Suprapubic skin (tissue), 4 donors: Measurements from ENCODE around the gene P2RY14. TPM values are rescaled to one million over a fixed set of nuclear protein-coding genes. Genes with fewer than 3 reads are reported as not detected.
A peak's percentile ranks its signal among the peaks of the same experiment; 100 is the strongest.

Experiments used
- DNase-seq, 2 donors: peaks; one replicate each; pipeline ENCODE4 v3.0.0-alpha.2; 2019; ENCODE audit warnings: low spot score in 2 of 2
- H3K27ac ChIP-seq: fragments of 200-600 bp; sonication (generic); one replicate; pipeline ENCODE4 v1.5.1; 2019
- H3K27me3 ChIP-seq: fragments of 200-600 bp; sonication (generic); one replicate; pipeline ENCODE4 v1.5.1; 2019
- H3K36me3 ChIP-seq: fragments of 200-600 bp; sonication (generic); one replicate; pipeline ENCODE4 v1.5.1; 2019
- H3K4me1 ChIP-seq: fragments of 200-600 bp; sonication (generic); one replicate; pipeline ENCODE4 v1.5.1; 2019
- H3K4me3 ChIP-seq: fragments of 200-600 bp; sonication (generic); one replicate; pipeline ENCODE4 v1.5.1; 2019; ENCODE audit warnings: mild to moderate bottlenecking
- H3K9me3 ChIP-seq: fragments of 200-600 bp; sonication (generic); one replicate; pipeline ENCODE4 v1.5.1; 2019
- EP300 ChIP-seq: sonication (generic); formaldehyde crosslinking; IDR thresholded peaks from one replicate; pipeline ENCODE4 v1.6.1; 2017; ENCODE audit warnings: antibody characterized with exemption
- POLR2A ChIP-seq, 2 donors: fragments of 450-650 bp; IDR thresholded peaks; one replicate each; pipeline ENCODE4 v1.6.1; 2017; ENCODE audit warnings: antibody characterized with exemption in 2 of 2, mild to moderate bottlenecking in 2 of 2, moderate library complexity in 2 of 2
- POLR2AphosphoS5 ChIP-seq, 3 donors: sonication (generic); formaldehyde crosslinking; IDR thresholded peaks; one replicate each; pipeline ENCODE4 v1.6.1; 2017; ENCODE audit warnings: antibody characterized with exemption in 3 of 3
- WGBS: methylation state at CpG from one replicate; pipeline ENCODE4 v1.1.5; 2018; 5-methylcytosine and 5-hydroxymethylcytosine counted together
- total RNA-seq, 4 donors: library from RNA; depleted of rRNA; stranded (reverse); fragments of >200 nt; gene quantifications; one replicate each; pipeline ENCODE4 v1.1.0, GENCODE V29; 2016
- TF ChIP-seq, protein P1 (sequence below), 2 donors: fragments of 200-600 bp in 1 of 2; fragments of 450-650 bp in 1 of 2; sonication (generic) in 1 of 2; IDR thresholded peaks; one replicate each; pipeline ENCODE4 v1.5.1; 2016 to 2019; ENCODE audit warnings: antibody characterized with exemption in 2 of 2, mild to moderate bottlenecking in 1 of 2, moderate library complexity in 1 of 2

P2RY14 gene
- total RNA-seq, 4 donors from 2014 or later: 1.1 to 4.2 (median 2.4) TPM

GRCh38 chr3:151303751-151304150, 25.4 kb upstream of the P2RY14 start:
- peaks cover 48% of the 10 kb centered on the region for H3K4me1 ChIP-seq

DNA sequence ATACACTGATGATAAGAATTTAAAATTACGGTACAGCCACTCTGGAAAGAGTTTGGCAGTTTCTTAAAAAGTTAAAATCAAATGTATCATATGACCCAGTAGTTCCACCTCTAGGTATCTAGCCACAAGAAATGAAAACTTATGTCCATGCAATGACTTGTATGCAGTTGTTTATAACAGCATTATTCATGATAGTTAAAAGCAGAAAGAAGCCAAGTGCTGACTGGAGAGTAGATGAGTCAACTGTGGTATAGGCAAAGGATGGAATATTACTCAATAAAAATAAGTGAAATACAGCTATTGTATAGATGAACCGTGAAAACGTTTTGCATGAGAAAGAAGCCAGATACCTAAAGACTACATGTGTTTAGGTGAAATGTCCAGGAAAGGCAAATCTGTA, 23.4 kb upstream of the P2RY14 start:
- no peak for DNase-seq
- H3K4me3 ChIP-seq: no peak overlapping the region
- H3K36me3 ChIP-seq: no peaks in the 10 kb centered on the region
- WGBS: 58% methylated on average over 3 of the region's 3 CpGs
- no peaks in the 10 kb centered on the region for H3K27me3 ChIP-seq
- H3K9me3 ChIP-seq: no peaks in the 10 kb centered on the region
- no peak overlapping the region for H3K27ac ChIP-seq
- TF ChIP-seq EP300 (no peak), POLR2AphosphoS5 (IDR thresholded peaks at IDR 0.05) (no peak), POLR2A (IDR thresholded peaks at IDR 0.05) (no peak)
- TF ChIP-seq, protein P1, sequence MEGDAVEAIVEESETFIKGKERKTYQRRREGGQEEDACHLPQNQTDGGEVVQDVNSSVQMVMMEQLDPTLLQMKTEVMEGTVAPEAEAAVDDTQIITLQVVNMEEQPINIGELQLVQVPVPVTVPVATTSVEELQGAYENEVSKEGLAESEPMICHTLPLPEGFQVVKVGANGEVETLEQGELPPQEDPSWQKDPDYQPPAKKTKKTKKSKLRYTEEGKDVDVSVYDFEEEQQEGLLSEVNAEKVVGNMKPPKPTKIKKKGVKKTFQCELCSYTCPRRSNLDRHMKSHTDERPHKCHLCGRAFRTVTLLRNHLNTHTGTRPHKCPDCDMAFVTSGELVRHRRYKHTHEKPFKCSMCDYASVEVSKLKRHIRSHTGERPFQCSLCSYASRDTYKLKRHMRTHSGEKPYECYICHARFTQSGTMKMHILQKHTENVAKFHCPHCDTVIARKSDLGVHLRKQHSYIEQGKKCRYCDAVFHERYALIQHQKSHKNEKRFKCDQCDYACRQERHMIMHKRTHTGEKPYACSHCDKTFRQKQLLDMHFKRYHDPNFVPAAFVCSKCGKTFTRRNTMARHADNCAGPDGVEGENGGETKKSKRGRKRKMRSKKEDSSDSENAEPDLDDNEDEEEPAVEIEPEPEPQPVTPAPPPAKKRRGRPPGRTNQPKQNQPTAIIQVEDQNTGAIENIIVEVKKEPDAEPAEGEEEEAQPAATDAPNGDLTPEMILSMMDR (IDR thresholded peaks at IDR 0.05): no peak
- H3K4me1 ChIP-seq: peaks cover 32% of the 10 kb centered on the region

More at GRCh38 chr3:151303751-151304150, 25.4 kb upstream of the P2RY14 start:
- no peak for TF ChIP-seq EP300
- TF ChIP-seq POLR2AphosphoS5 (IDR thresholded peaks at IDR 0.05): no peak
- TF ChIP-seq POLR2A (IDR thresholded peaks at IDR 0.05): no peak
- TF ChIP-seq, protein P1 (IDR thresholded peaks at IDR 0.05): no peak
- Histone ChIP-seq H3K9me3 (no peaks in the 10 kb centered on the region), H3K27ac (peak overlapping the region; percentile 84), H3K27me3 (no peaks in the 10 kb centered on the region), H3K36me3 (no peaks in the 10 kb centered on the region), H3K4me3 (no peak overlapping the region)
- DNase-seq: no peak
- WGBS: 72% methylated on average over 2 of the region's 2 CpGs

DNA sequence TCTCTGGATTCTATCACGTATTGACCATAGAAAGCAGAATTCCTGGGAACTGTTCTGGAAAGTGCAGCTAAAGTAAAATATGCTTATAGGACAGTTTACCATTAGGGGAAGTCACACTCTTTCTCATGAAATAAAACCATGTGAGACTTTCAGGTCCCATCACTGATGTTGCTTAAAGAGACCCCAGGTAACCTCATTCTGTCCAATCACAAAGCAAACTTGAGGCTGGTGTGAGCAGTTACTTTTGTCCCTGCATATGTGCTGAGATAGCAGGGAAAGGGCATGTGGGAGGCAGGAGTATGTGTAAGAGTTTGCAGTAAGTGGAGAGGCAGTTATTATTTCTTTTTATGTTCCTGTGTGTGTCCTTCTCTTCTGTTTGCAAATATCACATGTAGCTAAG, 22.2 kb upstream of the P2RY14 start:
- no peak overlapping the region for H3K4me3 ChIP-seq
- no peak overlapping the region for H3K27ac ChIP-seq
- 81% methylated on average over 1 of the region's 1 CpG for whole genome bisulfite sequencing
- H3K27me3 ChIP-seq: no peaks in the 10 kb centered on the region
- H3K36me3 ChIP-seq: no peaks in the 10 kb centered on the region
- no peaks in the 10 kb centered on the region for H3K9me3 ChIP-seq
- DNase-seq: no peak
- no peak for TF ChIP-seq POLR2AphosphoS5 (IDR thresholded peaks at IDR 0.05)
- no peak for TF ChIP-seq EP300
- TF ChIP-seq POLR2A (IDR thresholded peaks at IDR 0.05): no peak
- TF ChIP-seq, protein P1 (IDR thresholded peaks at IDR 0.05): no peak
- peaks cover 19% of the 10 kb centered on the region for H3K4me1 ChIP-seq

DNA sequence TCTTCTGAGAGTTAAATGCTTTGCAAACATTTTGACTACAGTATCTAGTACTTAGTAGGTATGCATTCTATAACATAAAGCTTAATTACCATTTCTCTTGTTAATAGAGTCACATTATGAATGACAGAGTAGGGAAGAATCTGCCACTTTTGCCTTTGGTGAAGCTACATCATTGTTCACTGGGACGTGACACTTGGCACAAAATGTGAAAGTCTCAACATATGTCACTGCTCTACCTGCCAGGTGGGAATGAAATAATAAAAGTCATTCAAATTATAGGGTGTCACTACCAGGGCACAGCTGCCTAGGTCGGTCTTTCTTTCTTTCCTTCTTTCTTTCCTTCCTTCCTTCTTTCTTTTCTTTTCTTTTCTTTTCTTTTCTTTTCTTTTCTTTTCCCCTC, 20.7 kb upstream of the P2RY14 start:
- H3K4me3 ChIP-seq: no peak overlapping the region
- TF ChIP-seq EP300: no peak
- no peak for TF ChIP-seq POLR2AphosphoS5 (IDR thresholded peaks at IDR 0.05)
- TF ChIP-seq, protein P1 (IDR thresholded peaks at IDR 0.05): no peak
- no peak for TF ChIP-seq POLR2A (IDR thresholded peaks at IDR 0.05)
- no peaks in the 10 kb centered on the region for H3K27me3 ChIP-seq
- no peaks in the 10 kb centered on the region for H3K36me3 ChIP-seq
- DNase-seq: no peak
- H3K9me3 ChIP-seq: no peaks in the 10 kb centered on the region
- no peak overlapping the region for H3K27ac ChIP-seq
- H3K4me1 ChIP-seq: peaks cover 4% of the 10 kb centered on the region
- 64% methylated on average over 2 of the region's 2 CpGs for WGBS

- H3K27me3 ChIP-seq: no peaks in the 10 kb centered on the region
- no peak overlapping the region for H3K4me3 ChIP-seq
- DNase-seq: no peak
- no peak overlapping the region for H3K27ac ChIP-seq
- no peaks in the 10 kb centered on the region for H3K9me3 ChIP-seq
- no peaks in the 10 kb centered on the region for H3K4me1 ChIP-seq
- no peak for TF ChIP-seq EP300
- TF ChIP-seq, protein P1 (IDR thresholded peaks at IDR 0.05): no peak
- no peak for TF ChIP-seq POLR2A (IDR thresholded peaks at IDR 0.05)
- TF ChIP-seq POLR2AphosphoS5 (IDR thresholded peaks at IDR 0.05): no peak
- H3K36me3 ChIP-seq: no peaks in the 10 kb centered on the region
- WGBS: 62% methylated on average over 2 of the region's 2 CpGs
These were observed 19.1 kb upstream of the P2RY14 start for GRCh38 chr3:151297429-151297828.
